ENCODE measurements around the gene USP13.
"Not testable (repeated sequence)": the region's sequence is repeated elsewhere in the genome, so short reads cannot be mapped to it uniquely, and the experiment has no call there.

USP13 gene

GRCh38 chr3:179640469-179640868, 12.4 kb upstream of the USP13 start:
- H3K4me3 ChIP-seq (replicated peaks in 1 of 2; ENCODE audit: low read depth in 2 of 2, low read length in 2 of 2), result no peak overlapping the region
- no peak for DNase-seq (ENCODE audit: low read depth in 2 of 2)
- no peak for TF ChIP-seq CTCF (IDR thresholded peaks at IDR 0.05; ENCODE audit: low read depth, low read length)

- no peak for DNase-seq (ENCODE audit: low read depth in 2 of 2)
- H3K4me3 ChIP-seq (replicated peaks in 1 of 2; ENCODE audit: low read depth in 2 of 2, low read length in 2 of 2), result no peak overlapping the region
- TF ChIP-seq CTCF (IDR thresholded peaks at IDR 0.05; ENCODE audit: low read depth, low read length), result no peak
These were observed 10.0 kb upstream of the USP13 start for GRCh38 chr3:179642871-179643270.

GRCh38 chr3:179643837-179644236, 9.0 kb upstream of the USP13 start:
- H3K4me3 ChIP-seq (replicated peaks in 1 of 2; ENCODE audit: low read depth in 2 of 2, low read length in 2 of 2); DNase-seq (ENCODE audit: low read depth in 2 of 2): not testable (repeated sequence)

GRCh38 chr3:179646177-179646576, 6.7 kb upstream of the USP13 start:
- no peak overlapping the region for H3K4me3 ChIP-seq (replicated peaks in 1 of 2; ENCODE audit: low read depth in 2 of 2, low read length in 2 of 2)
- no peak for DNase-seq (ENCODE audit: low read depth in 2 of 2)
- no peak for TF ChIP-seq CTCF (IDR thresholded peaks at IDR 0.05; ENCODE audit: low read depth, low read length)

GRCh38 chr3:179651687-179652446, 973 bp upstream of the USP13 start:
- DNase-seq (ENCODE audit: low read depth in 2 of 2), result no peak
- H3K4me3 ChIP-seq (replicated peaks in 1 of 2; ENCODE audit: low read depth in 2 of 2, low read length in 2 of 2), result peak overlapping the region; percentile 53 to 88
- no peak for TF ChIP-seq CTCF (IDR thresholded peaks at IDR 0.05; ENCODE audit: low read depth, low read length)

GRCh38 chr3:179653096-179653797, 407 bp downstream of the USP13 start:
- DNase-seq (ENCODE audit: low read depth in 2 of 2), result peak; percentile 79 to 87
- TF ChIP-seq CTCF (IDR thresholded peaks at IDR 0.05; ENCODE audit: low read depth, low read length), result no peak
- H3K4me3 ChIP-seq (replicated peaks in 1 of 2; ENCODE audit: low read depth in 2 of 2, low read length in 2 of 2), result peak overlapping the region; percentile 82 to 88

- H3K4me3 ChIP-seq (replicated peaks in 1 of 2; ENCODE audit: low read depth in 2 of 2, low read length in 2 of 2), result no peak overlapping the region
- TF ChIP-seq CTCF (IDR thresholded peaks at IDR 0.05; ENCODE audit: low read depth, low read length), result no peak
- DNase-seq (ENCODE audit: low read depth in 2 of 2), result no peak
These were observed 2.4 kb downstream of the USP13 start for GRCh38 chr3:179655236-179655635.
